Endothelial cell of umbilical vein (primary cell): ENCODE data around the gene SORCS3. TPM values are rescaled to one million over a fixed set of nuclear protein-coding genes. Genes with fewer than 3 reads are reported as not detected.

Source experiments
- BruUV-seq: library from RNA; stranded (reverse); fragments of 400-500 nt; replicated peaks from 2 replicates; lab custom pipeline; 2021; lab: Mats Ljungman, UMichigan
- CTCF ChIA-PET: fragments of 300-600, 350-600 bp; sonication (Branson Sonifier 250); formaldehyde crosslinking; loops from one replicate; lab custom pipeline; 2021; ENCODE audit warnings: antibody characterized with exemption, inconsistent platforms; lab: Charles Lee
- POLR2A ChIA-PET: fragments of 300-600, 350-600 bp; sonication (Branson Sonifier 250); formaldehyde crosslinking; loops from one replicate; lab custom pipeline; 2021; ENCODE audit warnings: antibody characterized with exemption, inconsistent platforms; lab: Charles Lee
- DNase-seq: peaks from one replicate; pipeline ENCODE4 v3.0.0-alpha.2; 2011; ENCODE audit warnings: low read depth, low spot score
- FAIRE-seq: peaks from 2 replicates; lab custom pipeline; 2011; peaks lifted over from hg19 to GRCh38; lab: Jason Lieb, UNC
- H2AFZ ChIP-seq: 2 replicates; pipeline ENCODE4 v1.6.0; 2012; ENCODE audit warnings: low read depth, low read length, control low read depth, inconsistent platforms
- H3K27ac ChIP-seq: 2 replicates; pipeline ENCODE4 v1.5.1; 2011; ENCODE audit warnings: low read depth, mild to moderate bottlenecking, control low read depth, low read length, moderate library complexity; ENCODE audit not compliant: insufficient read depth
- H3K27me3 ChIP-seq, 2 experiments: 2 replicates each; pipeline versions ENCODE4 v1.6.0 to v1.6.1; 2011; ENCODE audit warnings: low read length in 2 of 2, mixed read lengths in 1 of 2; ENCODE audit not compliant: control insufficient read depth in 2 of 2, insufficient read depth in 2 of 2
- H3K36me3 ChIP-seq, 2 experiments: 2 replicates in 1 of 2; 3 replicates in 1 of 2; pipeline ENCODE4 v1.5.1; 2011; ENCODE audit warnings: low read length in 2 of 2, mild to moderate bottlenecking in 1 of 2, moderate library complexity in 1 of 2; ENCODE audit not compliant: control insufficient read depth in 2 of 2, insufficient read depth in 2 of 2; ENCODE audit errors: extremely low read depth in 1 of 2
- H3K4me1 ChIP-seq: 3 replicates; pipeline ENCODE4 v1.5.1; 2011; ENCODE audit warnings: mild to moderate bottlenecking, low read length; ENCODE audit not compliant: control insufficient read depth, insufficient read depth; ENCODE audit errors: extremely low read depth
- H3K4me2 ChIP-seq: 2 replicates; pipeline ENCODE4 v1.6.1; 2011; ENCODE audit warnings: low read length, control low read depth, mixed read lengths; ENCODE audit not compliant: insufficient read depth
- H3K4me3 ChIP-seq, 3 experiments: fragments of 200-600 bp in 1 of 3; sonication (generic), shearing (Covaris generic) in 1 of 3; replicated peaks in 1 of 3; 2 replicates each; pipeline ENCODE4 v1.5.1; 2011 to 2016; ENCODE audit warnings: control low read depth in 3 of 3, low read length in 3 of 3, mild to moderate bottlenecking in 2 of 3, inconsistent platforms in 1 of 3, low read depth in 1 of 3, moderate library complexity in 1 of 3; ENCODE audit not compliant: insufficient read depth in 1 of 3
- H3K79me2 ChIP-seq: 2 replicates; pipeline ENCODE4 v1.6.0; 2012; ENCODE audit warnings: low read length, inconsistent platforms; ENCODE audit not compliant: control insufficient read depth, insufficient read depth
- H3K9ac ChIP-seq: replicated peaks from 2 replicates; pipeline ENCODE3; 2011; ENCODE audit warnings: low read length, control low read depth; ENCODE audit not compliant: insufficient read depth; ENCODE audit errors: extremely low read depth
- H3K9me1 ChIP-seq: replicated peaks from 3 replicates; pipeline ENCODE4 v1.6.0; 2011; ENCODE audit warnings: mild to moderate bottlenecking, low read length; ENCODE audit not compliant: control insufficient read depth, insufficient read depth; ENCODE audit errors: extremely low read depth
- H3K9me3 ChIP-seq: replicated peaks from 2 replicates; pipeline ENCODE4 v1.5.1; 2012; ENCODE audit warnings: low read length, inconsistent platforms; ENCODE audit not compliant: control insufficient read depth, insufficient read depth
- H4K20me1 ChIP-seq: replicated peaks from 2 replicates; pipeline ENCODE3; 2011; ENCODE audit warnings: mild to moderate bottlenecking, low read length; ENCODE audit not compliant: control insufficient read depth, insufficient read depth; ENCODE audit errors: extremely low read depth
- CTCF ChIP-seq, 2 donors: IDR thresholded peaks; 1 replicate in 1 of 2; 2 replicates in 1 of 2; pipeline ENCODE4 v1.5.1; 2011; ENCODE audit warnings: low read length in 2 of 2, mild to moderate bottlenecking in 2 of 2, moderate library complexity in 2 of 2, control low read depth in 1 of 2, inconsistent platforms in 1 of 2, low read depth in 1 of 2; ENCODE audit not compliant: insufficient read depth in 1 of 2; ENCODE audit errors: extremely low read depth in 1 of 2
- EZH2 ChIP-seq: IDR thresholded peaks from 2 replicates; pipeline ENCODE4 v1.6.1; 2012; ENCODE audit warnings: borderline replicate concordance, low read depth, mild to moderate bottlenecking, moderate library complexity, low read length, inconsistent platforms; ENCODE audit not compliant: severe bottlenecking
- FOS ChIP-seq: IDR thresholded peaks from 2 replicates; pipeline ENCODE4 v1.6.1; 2011; ENCODE audit warnings: mild to moderate bottlenecking, low read length, moderate library complexity, borderline replicate concordance; ENCODE audit not compliant: insufficient read depth
- JUN ChIP-seq: IDR thresholded peaks from 2 replicates; pipeline ENCODE4 v1.6.1; 2011; ENCODE audit warnings: borderline replicate concordance, low read depth; ENCODE audit not compliant: insufficient read length, insufficient read depth
- MAX ChIP-seq: IDR thresholded peaks from 2 replicates; pipeline ENCODE4 v1.6.1; 2011; ENCODE audit not compliant: insufficient read depth, insufficient read length
- MYC ChIP-seq: IDR thresholded peaks from one replicate; pipeline ENCODE4 v1.6.1; 2011; ENCODE audit warnings: mild to moderate bottlenecking, low read depth, low read length
- POLR2A ChIP-seq: IDR thresholded peaks from 2 replicates; pipeline ENCODE4 v1.6.1; 2012; ENCODE audit warnings: low read depth, mild to moderate bottlenecking, control low read depth, low read length
- POLR2AphosphoS5 ChIP-seq: IDR thresholded peaks from 2 replicates; pipeline ENCODE4 v1.6.1; 2012; ENCODE audit warnings: low read depth, mild to moderate bottlenecking, control low read depth, low read length, moderate library complexity; ENCODE audit not compliant: insufficient read depth
- dilution Hi-C: fragments of 300-500 bp; cut with MboI; formaldehyde crosslinking; loops from one replicate; pipeline ENCODE4 v1.15.0; 2019; ENCODE audit warnings: low sequenced_read_pairs; ENCODE audit not compliant: extremely low pct_ligation_motif_present
- intact Hi-C: fragments of 100-400 bp; cut with micrococcal nuclease; formaldehyde crosslinking; loops from one replicate; pipeline ENCODE4 v1.10.0; 2022
- polyA plus RNA-seq, 4 experiments: library from polyadenylated mRNA; depleted of rRNA in 3 of 4; stranded (reverse) in 3 of 4; unstranded in 1 of 4; fragments of >200 nt; gene quantifications; 2 replicates each; pipeline versions ENCODE4 v1.2.1 to v1.2.3, GENCODE V29; 2011 to 2012; ENCODE audit warnings: missing spikeins in 1 of 4
- total RNA-seq: library from RNA; stranded (reverse); gene quantifications from 2 replicates; pipeline ENCODE4 v1.2.3, GENCODE V29; 2021

SORCS3 gene
- total and polyA plus RNA-seq, 2 donors (not counting 3 experiments of a cell fraction or from before 2014, with no cell fraction given), result not detected

GRCh38 chr10:104989880-104990279 is 348.8 kb downstream of the SORCS3 start:
- BruUV-seq, result no TSS peak
- FAIRE-seq (no peak), DNase-seq (no peak)
- POLR2A ChIA-PET, result no interaction called here
- no peak overlapping the region for H3K9ac ChIP-seq
- no peak overlapping the region for H3K4me3 ChIP-seq
- H3K9me3 ChIP-seq, result peaks cover 2% of the 10 kb centered on the region
- H3K4me2 ChIP-seq, result no peak overlapping the region
- no peaks in the 10 kb centered on the region for H3K9me1 ChIP-seq
- no peaks in the 10 kb centered on the region for H3K4me1 ChIP-seq
- CTCF ChIA-PET, result no interaction called here
- no peak overlapping the region for H2AFZ ChIP-seq
- no peak overlapping the region for H3K27ac ChIP-seq
- no peaks in the 10 kb centered on the region for H4K20me1 ChIP-seq
- TF ChIP-seq EZH2, result no peak
- no peak for TF ChIP-seq FOS
- no peak for TF ChIP-seq POLR2A
- TF ChIP-seq CTCF (IDR thresholded peaks at IDR 0.05; ENCODE audit: extremely low read depth in 1 of 2, insufficient read depth in 1 of 2, low read depth in 1 of 2, low read length in 2 of 2), result no peak
- no peak for TF ChIP-seq POLR2AphosphoS5
- TF ChIP-seq JUN, result no peak
- TF ChIP-seq MYC, result no peak
- no peak for TF ChIP-seq MAX
- dilution Hi-C loops (no loop called here), intact Hi-C loops (no loop called here)
- H3K79me2 ChIP-seq, result no peaks in the 10 kb centered on the region
- no peaks in the 10 kb centered on the region for H3K27me3 ChIP-seq
- H3K36me3 ChIP-seq, result no peaks in the 10 kb centered on the region
